LNCaP clone FGC (cell line): ENCODE data around the gene GOLGA3.

Experiments used
- DNase-seq: peaks from one replicate; pipeline ENCODE4 v3.0.0-alpha.2; 2011; ENCODE audit warnings: low read depth
- H3K4me3 ChIP-seq: 2 replicates; pipeline ENCODE4 v1.5.1; 2011; ENCODE audit warnings: mild to moderate bottlenecking, low read depth, low read length, control low read depth
- TF ChIP-seq, protein P1 (sequence below): IDR thresholded peaks from 2 replicates; pipeline ENCODE4 v1.5.1; 2012; ENCODE audit warnings: mild to moderate bottlenecking; ENCODE audit not compliant: control insufficient read depth, insufficient read depth; ENCODE audit errors: extremely low read depth

The GOLGA3 gene

DNA sequence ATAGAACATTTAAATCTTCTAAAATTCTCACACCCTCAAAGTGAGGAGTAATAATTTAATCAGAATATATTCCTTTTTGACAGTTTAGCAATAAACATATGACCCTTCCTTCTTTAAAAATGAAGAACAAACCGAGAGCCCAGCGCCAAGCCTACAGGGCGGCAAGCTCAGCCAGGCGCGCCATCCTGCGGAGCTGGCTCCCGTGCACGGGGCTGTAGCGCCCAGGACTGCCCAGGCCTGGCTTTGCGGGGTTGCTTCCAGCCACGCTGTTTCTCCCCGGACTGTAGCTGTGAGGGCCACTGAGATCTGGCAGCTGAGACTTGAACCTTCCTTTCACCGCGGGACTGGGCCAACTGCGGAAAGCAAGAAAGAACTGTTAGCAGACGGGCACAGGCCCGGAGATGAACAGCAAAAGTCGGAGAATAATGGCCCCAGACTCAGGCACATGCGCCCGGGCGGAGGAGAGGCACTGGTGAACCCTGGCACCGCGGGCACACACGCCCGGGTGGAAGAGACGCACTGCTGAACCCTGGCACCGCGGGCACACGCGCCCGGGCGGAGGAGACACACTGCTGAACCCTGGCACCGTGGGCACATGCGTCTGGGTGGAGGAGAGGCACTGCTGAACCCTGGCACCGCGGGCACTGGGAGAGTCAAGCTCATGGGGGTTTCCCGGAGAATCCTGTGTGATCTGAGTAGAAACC lies 101.4 kb downstream of the GOLGA3 start:
- TF ChIP-seq, protein P1, sequence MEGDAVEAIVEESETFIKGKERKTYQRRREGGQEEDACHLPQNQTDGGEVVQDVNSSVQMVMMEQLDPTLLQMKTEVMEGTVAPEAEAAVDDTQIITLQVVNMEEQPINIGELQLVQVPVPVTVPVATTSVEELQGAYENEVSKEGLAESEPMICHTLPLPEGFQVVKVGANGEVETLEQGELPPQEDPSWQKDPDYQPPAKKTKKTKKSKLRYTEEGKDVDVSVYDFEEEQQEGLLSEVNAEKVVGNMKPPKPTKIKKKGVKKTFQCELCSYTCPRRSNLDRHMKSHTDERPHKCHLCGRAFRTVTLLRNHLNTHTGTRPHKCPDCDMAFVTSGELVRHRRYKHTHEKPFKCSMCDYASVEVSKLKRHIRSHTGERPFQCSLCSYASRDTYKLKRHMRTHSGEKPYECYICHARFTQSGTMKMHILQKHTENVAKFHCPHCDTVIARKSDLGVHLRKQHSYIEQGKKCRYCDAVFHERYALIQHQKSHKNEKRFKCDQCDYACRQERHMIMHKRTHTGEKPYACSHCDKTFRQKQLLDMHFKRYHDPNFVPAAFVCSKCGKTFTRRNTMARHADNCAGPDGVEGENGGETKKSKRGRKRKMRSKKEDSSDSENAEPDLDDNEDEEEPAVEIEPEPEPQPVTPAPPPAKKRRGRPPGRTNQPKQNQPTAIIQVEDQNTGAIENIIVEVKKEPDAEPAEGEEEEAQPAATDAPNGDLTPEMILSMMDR: no peak
- no peak overlapping the region for H3K4me3 ChIP-seq
- DNase-seq: no peak

DNA sequence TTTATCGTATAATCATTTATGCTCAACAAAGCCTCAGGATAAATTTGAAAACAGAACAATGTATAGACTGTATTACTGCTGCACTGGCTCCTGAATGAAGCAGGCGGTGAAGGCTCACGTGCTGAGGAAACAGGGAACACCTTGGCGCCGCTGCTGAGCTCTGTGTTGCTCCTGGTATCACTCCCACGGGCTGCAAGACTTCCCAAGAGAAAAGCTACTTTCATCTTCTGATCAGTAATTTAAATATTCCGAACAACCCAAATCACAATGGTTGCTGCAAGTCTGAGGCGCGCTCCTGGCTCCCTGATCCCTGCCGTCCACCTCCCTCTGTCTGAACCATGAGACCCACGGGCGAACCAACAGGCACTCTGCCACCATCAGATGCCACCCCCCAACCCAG lies 102.3 kb downstream of the GOLGA3 start:
- TF ChIP-seq, protein P1: no peak

GRCh38 chr12:132724506-132725241 lies 104.0 kb downstream of the GOLGA3 start:
- H3K4me3 ChIP-seq: no peak overlapping the region
- TF ChIP-seq, protein P1: no peak
- no peak for DNase-seq

More for the DNA sequence above, 102.3 kb downstream of the GOLGA3 start:
- no peak overlapping the region for H3K4me3 ChIP-seq
- DNase-seq: no peak

- TF ChIP-seq, protein P1: no peak
- H3K4me3 ChIP-seq: no peak overlapping the region
- no peak for DNase-seq
These were observed 104.9 kb downstream of the GOLGA3 start for GRCh38 chr12:132723764-132724140.

- DNase-seq: no peak
- TF ChIP-seq, protein P1: no peak
- H3K4me3 ChIP-seq: no peak overlapping the region
These were observed 105.5 kb downstream of the GOLGA3 start for GRCh38 chr12:132723015-132723763.

- DNase-seq: no peak
- TF ChIP-seq, protein P1: no peak
These were observed 107.9 kb downstream of the GOLGA3 start for GRCh38 chr12:132720606-132721345.

More at GRCh38 chr12:132720606-132721345, 107.9 kb downstream of the GOLGA3 start:
- H3K4me3 ChIP-seq: no peak overlapping the region
